PC-9 (cell line): ENCODE results near the gene MARCHF3. TPM values are rescaled to one million over a fixed set of nuclear protein-coding genes. Genes with fewer than 3 reads are reported as not detected.
A peak's percentile ranks its signal among the peaks of the same experiment; 100 is the strongest.
"Not testable (repeated sequence)": the region's sequence is repeated elsewhere in the genome, so short reads cannot be mapped to it uniquely, and the experiment has no call there.

Experiments
- BruUV-seq: library from RNA; stranded (reverse); fragments of 400-500 nt; replicated peaks from 2 replicates; lab custom pipeline; 2021; lab: Mats Ljungman, UMichigan
- CTCF ChIA-PET: fragments of 300-600 bp; sonication (Branson Sonifier 250); formaldehyde crosslinking; loops from one replicate; lab custom pipeline; 2022; ENCODE audit warnings: antibody characterized with exemption; lab: Charles Lee
- POLR2A ChIA-PET: fragments of 300-600 bp; sonication (Branson Sonifier 250); formaldehyde crosslinking; loops from one replicate; lab custom pipeline; 2022; ENCODE audit warnings: antibody characterized with exemption; ENCODE audit not compliant: unreplicated experiment; lab: Charles Lee
- DNase-seq, 2 experiments: peaks; one replicate each; pipeline versions ENCODE4 v3.0.0 to v3.0.0-alpha.2; 2015 to 2022; ENCODE audit warnings: mixed read lengths in 1 of 2
- H2AFZ ChIP-seq: fragments of 200-600 bp; sonication (generic); 2 replicates; pipeline ENCODE4 v1.8.1; 2017; ENCODE audit warnings: antibody characterized with exemption
- H3F3A ChIP-seq: fragments of 200-600 bp; sonication (generic); 2 replicates; pipeline ENCODE4 v1.8.1; 2017; ENCODE audit warnings: antibody characterized with exemption, mild to moderate bottlenecking, low read depth; ENCODE audit not compliant: insufficient read depth
- H3K27ac ChIP-seq: fragments of 200-600 bp; sonication (generic); 2 replicates; pipeline ENCODE4 v1.6.1; 2016; ENCODE audit warnings: mixed run types
- H3K27me3 ChIP-seq: fragments of 200-600 bp; sonication (generic); 2 replicates; pipeline ENCODE4 v1.6.1; 2016; ENCODE audit warnings: low read depth, mixed run types; ENCODE audit not compliant: insufficient read depth
- H3K36me3 ChIP-seq: fragments of 200-600 bp; sonication (generic); 2 replicates; pipeline ENCODE4 v1.6.1; 2016; ENCODE audit warnings: low read depth, mixed run types
- H3K4me1 ChIP-seq: fragments of 200-600 bp; sonication (generic); replicated peaks from 2 replicates; pipeline ENCODE4 v1.6.1; 2016; ENCODE audit warnings: mixed run types; ENCODE audit not compliant: insufficient read depth
- H3K4me2 ChIP-seq: fragments of 200-600 bp; sonication (generic); 2 replicates; pipeline ENCODE4 v1.6.1; 2017; ENCODE audit warnings: mixed run types
- H3K4me3 ChIP-seq: fragments of 200-600 bp; sonication (generic); 2 replicates; pipeline ENCODE4 v1.6.1; 2016; ENCODE audit warnings: mixed run types
- H3K79me2 ChIP-seq: fragments of 200-600 bp; sonication (generic); 2 replicates; pipeline ENCODE4 v1.6.1; 2017; ENCODE audit warnings: low read depth, mixed run types
- H3K9me2 ChIP-seq: fragments of 200-600 bp; sonication (generic); 2 replicates; pipeline ENCODE4 v1.8.1; 2017; ENCODE audit warnings: mild to moderate bottlenecking; ENCODE audit not compliant: insufficient read depth
- H3K9me3 ChIP-seq: fragments of 200-600 bp; sonication (generic); 2 replicates; pipeline ENCODE4 v1.8.1; 2016; ENCODE audit warnings: low read depth; ENCODE audit not compliant: insufficient read depth
- H4K20me1 ChIP-seq: fragments of 200-600 bp; sonication (generic); 2 replicates; pipeline ENCODE4 v1.8.1; 2017; ENCODE audit not compliant: insufficient read depth
- EZH2 ChIP-seq: fragments of 200-600 bp; sonication (generic); IDR thresholded peaks from 2 replicates; pipeline ENCODE4 v1.8.0; 2017; ENCODE audit warnings: antibody characterized with exemption, low read depth
- intact Hi-C: fragments of 100-400 bp; cut with micrococcal nuclease; formaldehyde crosslinking; loops from one replicate; pipeline ENCODE4 v1.10.0; 2022; ENCODE audit not compliant: unreplicated experiment
- total RNA-seq: library from RNA; stranded (reverse); gene quantifications from 2 replicates; pipeline ENCODE4 v1.2.3, GENCODE V29; 2021
- TF ChIP-seq, protein P1 (sequence below): fragments of 200-600 bp; sonication (generic); conservative IDR thresholded peaks from 2 replicates; pipeline ENCODE4 v1.6.1; 2017; ENCODE audit warnings: mixed run types, antibody characterized with exemption, mild to moderate bottlenecking, moderate library complexity

The MARCHF3 gene
- total RNA-seq, 1 experiment from 2014 or later = 0.35 TPM

- no TSS peak for BruUV-seq
- Histone ChIP-seq H3K9me2 (no peaks in the 10 kb centered on the region), H3K4me2 (no peak overlapping the region), H3K27me3 (no peaks in the 10 kb centered on the region), H3K9me3 (no peaks in the 10 kb centered on the region), H3K36me3 (no peaks in the 10 kb centered on the region), H3K4me3 (no peak overlapping the region), H3K79me2 (no peaks in the 10 kb centered on the region), H4K20me1 (no peaks in the 10 kb centered on the region), H3F3A (0 out of 2 replicates have a peak, but pooled peaks cover 4% of the 10 kb centered on the region), H3K4me1 (no peaks in the 10 kb centered on the region), H2AFZ (peak overlapping the region; percentile 39; the same call in 1 of the 2 replicates), H3K27ac (no peak overlapping the region)
- POLR2A ChIA-PET = no interaction called here
- CTCF ChIA-PET = no interaction called here
- intact Hi-C loops = no loop called here
- TF ChIP-seq, protein P1, sequence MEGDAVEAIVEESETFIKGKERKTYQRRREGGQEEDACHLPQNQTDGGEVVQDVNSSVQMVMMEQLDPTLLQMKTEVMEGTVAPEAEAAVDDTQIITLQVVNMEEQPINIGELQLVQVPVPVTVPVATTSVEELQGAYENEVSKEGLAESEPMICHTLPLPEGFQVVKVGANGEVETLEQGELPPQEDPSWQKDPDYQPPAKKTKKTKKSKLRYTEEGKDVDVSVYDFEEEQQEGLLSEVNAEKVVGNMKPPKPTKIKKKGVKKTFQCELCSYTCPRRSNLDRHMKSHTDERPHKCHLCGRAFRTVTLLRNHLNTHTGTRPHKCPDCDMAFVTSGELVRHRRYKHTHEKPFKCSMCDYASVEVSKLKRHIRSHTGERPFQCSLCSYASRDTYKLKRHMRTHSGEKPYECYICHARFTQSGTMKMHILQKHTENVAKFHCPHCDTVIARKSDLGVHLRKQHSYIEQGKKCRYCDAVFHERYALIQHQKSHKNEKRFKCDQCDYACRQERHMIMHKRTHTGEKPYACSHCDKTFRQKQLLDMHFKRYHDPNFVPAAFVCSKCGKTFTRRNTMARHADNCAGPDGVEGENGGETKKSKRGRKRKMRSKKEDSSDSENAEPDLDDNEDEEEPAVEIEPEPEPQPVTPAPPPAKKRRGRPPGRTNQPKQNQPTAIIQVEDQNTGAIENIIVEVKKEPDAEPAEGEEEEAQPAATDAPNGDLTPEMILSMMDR = no peak
- no peak for TF ChIP-seq EZH2
- DNase-seq = no peak
Observed at GRCh38 chr5:127008300-127008975, 21.9 kb downstream of the MARCHF3 start.

GRCh38 chr5:127007522-127007921 is 22.8 kb downstream of the MARCHF3 start:
- BruUV-seq = no TSS peak
- Histone ChIP-seq H3F3A (0 out of 2 replicates have a peak, but pooled peaks cover 4% of the 10 kb centered on the region), H3K27ac (no peak overlapping the region), H3K4me3 (no peak overlapping the region), H2AFZ (no peak overlapping the region), H3K4me1 (no peaks in the 10 kb centered on the region), H3K9me3 (no peaks in the 10 kb centered on the region), H3K9me2 (no peaks in the 10 kb centered on the region), H3K4me2 (no peak overlapping the region), H4K20me1 (no peaks in the 10 kb centered on the region), H3K79me2 (no peaks in the 10 kb centered on the region), H3K27me3 (no peaks in the 10 kb centered on the region), H3K36me3 (no peaks in the 10 kb centered on the region)
- CTCF ChIA-PET = no interaction called here
- no peak for TF ChIP-seq EZH2
- TF ChIP-seq, protein P1 = no peak
- POLR2A ChIA-PET = no interaction called here
- DNase-seq = no peak
- intact Hi-C loops = no loop called here

- Histone ChIP-seq H3K27ac (no peak overlapping the region), H3F3A (0 out of 2 replicates have a peak, but pooled peaks cover 4% of the 10 kb centered on the region), H4K20me1 (no peaks in the 10 kb centered on the region), H3K27me3 (no peaks in the 10 kb centered on the region), H3K9me2 (no peaks in the 10 kb centered on the region), H2AFZ (no peak overlapping the region), H3K4me1 (no peaks in the 10 kb centered on the region), H3K4me2 (no peak overlapping the region), H3K4me3 (no peak overlapping the region), H3K9me3 (no peaks in the 10 kb centered on the region), H3K79me2 (no peaks in the 10 kb centered on the region), H3K36me3 (no peaks in the 10 kb centered on the region)
- no peak for DNase-seq
- TF ChIP-seq, protein P1 = no peak
- TF ChIP-seq EZH2 = no peak
- intact Hi-C loops = no loop called here
- CTCF ChIA-PET = no interaction called here
- no TSS peak for BruUV-seq
- POLR2A ChIA-PET = no interaction called here
Observed at GRCh38 chr5:127006744-127007143, 23.6 kb downstream of the MARCHF3 start.

GRCh38 chr5:127005282-127005681 is 25.1 kb downstream of the MARCHF3 start:
- H3K27ac ChIP-seq, H3K4me3 ChIP-seq, H3K27me3 ChIP-seq, DNase-seq, H3K4me2 ChIP-seq, H3K9me3 ChIP-seq, H3F3A ChIP-seq, H2AFZ ChIP-seq, CTCF ChIA-PET, BruUV-seq, H3K9me2 ChIP-seq, H3K4me1 ChIP-seq, H4K20me1 ChIP-seq, H3K79me2 ChIP-seq, POLR2A ChIA-PET, H3K36me3 ChIP-seq, intact Hi-C loops: not testable (repeated sequence)
